ENCODE data around the gene WFDC12.

WFDC12 gene

GRCh38 chr20:45091366-45091765 is 32.9 kb downstream of the WFDC12 start:
- DNase-seq (ENCODE audit: low spot score): no peak

DNA sequence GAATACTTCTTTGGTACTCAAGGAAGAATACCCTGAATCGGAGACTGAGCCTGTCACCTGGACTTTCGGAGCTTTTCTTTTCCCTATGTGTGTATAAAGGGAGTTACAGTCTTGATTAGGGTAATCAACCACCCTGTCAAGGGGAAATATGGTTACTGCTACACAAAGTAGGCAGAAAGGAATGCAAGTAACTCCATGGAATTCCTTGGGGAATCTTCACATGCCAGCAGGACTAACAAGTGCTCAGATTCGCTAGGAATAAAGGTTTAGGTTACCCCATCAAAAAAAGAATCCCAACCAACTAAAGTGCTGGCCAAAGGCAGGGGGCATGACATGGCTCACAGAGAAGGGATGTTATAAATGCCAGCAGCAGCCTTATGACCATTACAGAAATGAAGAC is 33.8 kb downstream of the WFDC12 start:
- DNase-seq (ENCODE audit: low spot score): no peak

- DNase-seq (ENCODE audit: low spot score): no peak
These were observed 36.0 kb downstream of the WFDC12 start for GRCh38 chr20:45088247-45088646.

- no peak for DNase-seq (ENCODE audit: low spot score)
These were observed 36.5 kb downstream of the WFDC12 start for GRCh38 chr20:45087814-45088213.

- DNase-seq (ENCODE audit: low spot score): no peak
These were observed 37.0 kb downstream of the WFDC12 start for GRCh38 chr20:45087097-45087790.

DNA sequence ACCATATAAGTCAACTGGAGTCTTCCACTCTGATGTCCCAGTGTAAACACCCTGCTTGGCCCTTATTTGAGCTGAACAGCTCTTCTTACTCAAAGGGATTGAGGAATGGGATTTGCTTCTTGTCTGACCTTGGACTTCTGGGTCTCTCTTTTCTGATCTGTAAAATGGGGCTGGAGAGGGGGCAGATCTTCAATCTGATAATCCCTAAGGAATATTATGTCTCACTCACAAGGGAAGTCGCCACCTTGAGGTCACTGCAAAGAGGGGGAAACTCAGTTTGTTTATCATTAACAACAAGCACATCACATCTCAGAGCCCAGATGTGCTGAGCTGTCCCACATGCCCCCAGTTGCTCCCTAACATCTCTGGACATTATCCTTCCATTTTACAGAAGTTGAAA is 38.4 kb downstream of the WFDC12 start:
- DNase-seq (ENCODE audit: low spot score): no peak

DNA sequence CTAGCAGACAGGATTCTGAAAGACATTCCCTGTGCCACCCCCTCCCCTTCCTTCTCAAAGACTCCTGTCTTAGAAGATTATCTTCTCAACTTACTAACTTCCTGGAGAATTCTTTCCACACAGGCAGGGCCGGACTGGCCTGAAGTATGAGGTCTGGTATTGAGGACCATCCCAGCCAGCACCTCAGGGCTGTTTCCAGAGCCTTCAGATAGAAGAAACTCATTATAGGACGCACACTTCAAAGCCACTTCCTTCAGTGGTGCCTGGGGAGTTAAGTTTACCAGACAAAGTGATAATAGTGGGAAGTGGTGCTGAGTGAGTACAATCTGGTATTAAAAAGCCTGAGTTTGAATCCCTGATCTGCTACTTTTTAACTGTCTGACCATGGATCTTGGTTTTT is 39.0 kb downstream of the WFDC12 start:
- DNase-seq (ENCODE audit: low spot score): no peak

GRCh38 chr20:45083127-45083526 is 41.1 kb downstream of the WFDC12 start:
- no peak for DNase-seq (ENCODE audit: low spot score)

DNA sequence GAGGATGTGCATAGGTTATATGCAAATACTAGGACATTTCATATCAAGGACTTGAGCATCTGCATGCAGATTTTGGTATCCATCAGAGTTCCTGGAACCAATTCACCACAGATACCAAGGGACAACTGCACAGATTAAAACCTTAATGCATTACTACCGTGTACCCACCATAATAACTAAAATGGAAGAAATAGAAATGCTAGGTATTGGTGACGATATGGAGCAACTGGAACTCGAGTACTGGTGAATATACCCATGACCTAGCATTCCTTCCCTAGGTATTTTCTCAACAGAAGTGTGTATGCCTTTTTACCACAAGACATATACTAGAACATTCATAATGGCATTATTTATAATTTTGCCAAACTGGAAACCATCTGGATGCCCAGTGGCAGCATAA is 41.8 kb downstream of the WFDC12 start:
- DNase-seq (ENCODE audit: low spot score): no peak

DNA sequence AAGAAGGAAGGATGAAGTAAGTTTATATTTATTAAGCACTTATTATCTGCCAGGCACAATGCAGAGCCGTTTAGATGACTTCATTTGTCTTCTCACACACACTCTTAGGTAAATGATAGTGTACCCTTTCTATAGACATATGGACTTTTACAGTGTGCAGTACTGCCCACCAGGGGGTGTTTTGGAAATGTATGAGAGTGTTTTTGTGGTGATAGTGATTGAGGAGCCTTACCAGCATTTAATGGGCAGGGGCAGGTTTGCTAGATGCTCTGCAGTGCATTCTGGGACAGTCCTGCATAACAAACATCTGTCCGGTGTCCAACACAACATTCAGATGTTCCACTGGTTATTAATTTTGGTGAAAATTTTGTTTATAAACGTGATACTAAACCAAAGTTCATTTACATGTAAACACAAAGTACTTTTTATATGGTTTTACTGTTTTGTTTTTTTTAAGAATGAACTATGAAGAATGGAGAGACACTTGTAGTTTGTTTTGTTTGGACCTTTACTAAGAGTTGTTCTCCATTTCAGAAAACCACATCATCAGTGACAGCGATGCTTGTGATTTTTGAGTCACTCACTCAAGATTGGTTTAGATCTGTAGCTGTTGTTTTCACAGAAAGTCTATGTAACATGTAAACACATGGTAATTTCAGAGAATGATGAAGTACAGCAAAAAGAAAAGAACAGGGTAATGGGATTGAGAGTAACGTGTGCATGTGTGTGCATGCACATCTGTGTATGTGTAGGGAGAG is 43.2 kb downstream of the WFDC12 start:
- DNase-seq (ENCODE audit: low spot score): no peak

- DNase-seq (ENCODE audit: low spot score): no peak
These were observed 46.7 kb downstream of the WFDC12 start for GRCh38 chr20:45077559-45077958.

Data from kidney capillary endothelial cell (primary cell).